Activated T-cell treated with anti-CD3 and anti-CD28 coated beads, Interleukin-2, amount 50 U/mL, for 4 hours (primary cell): ENCODE data around the gene JAML. TPM values are rescaled to one million over a fixed set of nuclear protein-coding genes. Genes with fewer than 3 reads are reported as not detected.

ENCODE experiments used
- ATAC-seq, 2 donors: fragments of 200-7000 bp; cut with Tn5 transposase; one replicate each; pipeline ENCODE4 v1.10.0; 2021
- DNase-seq: peaks from one replicate; pipeline ENCODE4 v3.0.0-alpha.2; 2020
- H3K27me3 Mint-ChIP-seq: one replicate; pipeline ENCODE4 v1.8.0; 2021; ENCODE audit warnings: low read depth, mixed read lengths
- H3K36me3 Mint-ChIP-seq: one replicate; pipeline ENCODE4 v1.8.0; 2022; ENCODE audit warnings: mixed read lengths; ENCODE audit not compliant: insufficient read depth
- H3K4me1 Mint-ChIP-seq: one replicate; pipeline ENCODE4 v1.8.0; 2021; ENCODE audit warnings: low read depth, mixed read lengths
- H3K4me3 Mint-ChIP-seq: one replicate; pipeline ENCODE4 v1.8.0; 2021; ENCODE audit warnings: mild to moderate bottlenecking, moderate library complexity, mixed read lengths
- H3K9me3 Mint-ChIP-seq: one replicate; pipeline ENCODE4 v1.8.0; 2021; ENCODE audit warnings: mixed read lengths
- total RNA-seq, 3 donors: library from RNA; stranded (reverse); gene quantifications; one replicate each; pipeline ENCODE4 v1.2.1, GENCODE V29; 2021

The JAML gene
- total RNA-seq, 3 donors from 2014 or later: 135 to 153 (median 137) TPM

DNA sequence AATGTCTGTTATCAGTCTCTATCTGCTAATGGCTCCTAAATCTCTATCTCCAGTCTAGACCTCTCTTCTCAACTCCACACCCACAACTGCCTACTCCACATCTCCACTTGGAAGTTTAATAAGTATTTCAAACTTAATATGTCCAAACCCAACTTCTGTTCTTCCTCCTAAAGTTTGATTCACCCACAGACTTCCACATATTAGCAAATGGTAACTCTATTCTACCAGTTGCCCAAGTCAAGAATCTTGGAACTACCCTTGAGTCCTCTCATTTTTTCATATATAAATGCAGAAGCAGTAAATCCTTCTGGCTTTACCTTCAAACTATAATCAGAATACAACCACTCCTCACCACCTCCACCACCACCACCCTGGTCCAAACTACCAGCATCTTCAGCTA, 6.7 kb upstream of the JAML start:
- H3K4me3 Mint-ChIP-seq: no peak overlapping the region
- ATAC-seq (no peak), DNase-seq (no peak)
- peaks cover 35% of the 10 kb centered on the region for H3K4me1 Mint-ChIP-seq
- H3K36me3 Mint-ChIP-seq: peaks cover 54% of the 10 kb centered on the region
- no peaks in the 10 kb centered on the region for H3K27me3 Mint-ChIP-seq
- H3K9me3 Mint-ChIP-seq: no peaks in the 10 kb centered on the region

DNA sequence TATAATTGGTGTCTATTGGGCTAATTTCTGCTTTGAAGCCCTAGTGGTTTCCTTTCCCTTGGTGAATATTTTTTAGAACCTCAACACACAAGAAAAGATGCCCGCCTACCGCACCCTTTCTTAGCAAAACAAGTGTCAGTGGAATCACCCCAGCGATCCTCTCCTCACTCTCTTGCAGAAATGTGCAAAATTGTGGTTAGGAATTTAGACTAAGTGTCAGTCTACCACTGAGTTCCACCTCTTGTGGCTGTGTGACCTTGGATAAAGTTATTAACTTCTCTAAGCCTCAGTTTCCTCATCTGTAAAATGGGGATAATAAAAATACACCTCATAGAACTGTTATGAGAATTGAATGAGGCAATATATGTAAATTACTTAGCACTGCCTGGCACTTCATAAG, 5.3 kb upstream of the JAML start:
- Mint-ChIP-seq H3K4me1 (peaks cover 33% of the 10 kb centered on the region), H3K9me3 (no peaks in the 10 kb centered on the region), H3K4me3 (no peak overlapping the region), H3K27me3 (no peaks in the 10 kb centered on the region), H3K36me3 (peaks cover 53% of the 10 kb centered on the region)
- DNase-seq (peak; percentile 39), ATAC-seq (no peak)

DNA sequence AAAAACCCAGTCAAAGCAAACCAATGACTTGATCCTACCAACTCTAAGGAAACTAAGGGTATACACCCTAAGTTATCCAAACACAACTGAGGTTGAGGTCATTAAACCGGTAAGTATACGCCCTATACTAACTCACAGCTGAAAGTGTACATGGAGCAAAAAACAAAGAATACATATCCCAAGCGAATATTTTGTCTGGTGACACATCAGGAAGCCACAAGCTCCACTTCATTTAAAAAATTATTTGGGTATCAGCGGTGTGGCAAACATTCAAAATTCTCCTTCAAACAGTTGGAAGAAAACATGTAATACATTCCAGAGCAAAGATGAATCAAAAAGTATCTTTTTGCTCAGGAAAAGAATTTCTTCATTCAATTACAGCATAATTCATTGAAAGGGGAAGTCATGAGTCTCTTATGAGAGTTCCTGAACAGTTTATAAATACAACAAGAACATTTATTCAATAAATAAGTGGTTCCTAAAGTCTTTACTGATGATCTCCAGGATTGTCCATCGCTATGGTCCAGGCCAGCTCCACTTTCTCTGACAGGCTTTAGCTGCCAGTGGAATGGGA, 4.5 kb upstream of the JAML start:
- peaks cover 35% of the 10 kb centered on the region for H3K4me1 Mint-ChIP-seq
- H3K4me3 Mint-ChIP-seq: peak overlapping the region; percentile 33
- no peaks in the 10 kb centered on the region for H3K9me3 Mint-ChIP-seq
- ATAC-seq: no peak
- H3K36me3 Mint-ChIP-seq: peaks cover 51% of the 10 kb centered on the region
- no peaks in the 10 kb centered on the region for H3K27me3 Mint-ChIP-seq
- DNase-seq: no peak

DNA sequence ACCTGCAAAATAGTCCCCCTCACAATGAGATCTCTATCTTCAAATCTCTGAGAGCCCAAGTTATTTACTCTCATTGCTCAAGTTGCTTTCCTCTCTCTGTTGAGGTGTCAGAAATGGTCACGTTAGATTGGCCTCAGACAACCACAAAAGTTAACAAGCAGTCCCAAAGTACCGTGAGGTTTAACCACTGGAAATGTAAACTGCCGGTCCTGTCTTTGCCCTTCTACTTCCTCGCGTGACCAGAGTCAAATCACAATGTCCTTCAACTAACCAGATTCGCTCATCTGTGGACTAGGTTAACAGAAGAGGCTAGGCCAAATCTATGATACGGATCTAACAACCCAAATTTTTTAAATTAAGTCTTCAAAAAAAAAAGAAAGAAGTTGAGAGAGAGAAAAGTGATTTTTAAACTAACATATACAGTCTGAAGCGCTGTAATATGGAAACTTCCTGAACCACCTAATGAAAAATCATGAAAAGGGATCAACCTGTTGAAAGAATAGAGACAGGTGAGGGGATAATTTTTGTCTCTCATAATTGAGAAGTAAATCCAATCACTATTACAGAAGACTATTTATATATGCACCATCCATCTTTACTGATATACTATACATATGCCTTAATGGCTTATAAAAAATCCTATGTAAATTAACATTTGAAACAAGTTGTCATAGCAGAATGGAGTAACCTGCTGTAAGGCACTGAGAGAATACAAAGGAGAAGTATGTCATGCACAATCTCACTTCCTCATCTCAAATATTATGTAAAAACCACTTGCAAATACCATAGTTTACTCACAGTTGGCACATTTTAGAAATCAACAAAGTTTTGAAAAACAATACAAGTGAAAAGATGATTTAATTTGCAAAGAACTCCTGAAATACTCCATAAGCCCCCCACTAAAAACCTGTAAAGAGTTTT, 3.3 kb upstream of the JAML start:
- Mint-ChIP-seq H3K4me1 (peaks cover 31% of the 10 kb centered on the region), H3K27me3 (no peaks in the 10 kb centered on the region), H3K4me3 (peak overlapping the region; percentile 1), H3K9me3 (no peaks in the 10 kb centered on the region), H3K36me3 (peaks cover 41% of the 10 kb centered on the region)
- DNase-seq (no peak), ATAC-seq (no peak)

DNA sequence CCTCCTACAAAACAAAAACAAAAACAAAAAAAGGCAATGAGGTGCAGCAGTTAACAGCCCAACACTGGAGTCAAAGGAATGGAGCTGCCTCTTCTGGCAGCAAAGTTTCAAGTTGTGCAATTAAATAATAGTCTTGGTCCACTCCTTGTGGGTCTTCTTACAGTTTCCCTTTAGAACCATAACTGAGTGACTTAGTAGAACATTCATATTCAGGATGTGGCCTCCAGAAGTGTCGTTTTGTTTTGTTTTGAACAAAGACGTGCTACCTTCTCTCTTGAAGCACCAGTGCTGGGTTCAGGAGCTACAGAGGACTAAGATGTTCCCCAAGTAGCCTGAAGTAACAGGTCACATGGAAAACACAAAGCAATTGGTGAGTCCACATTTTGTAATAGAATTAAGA, 2.0 kb upstream of the JAML start:
- Mint-ChIP-seq H3K27me3 (no peaks in the 10 kb centered on the region), H3K4me3 (peak overlapping the region; percentile 47), H3K36me3 (peaks cover 38% of the 10 kb centered on the region), H3K9me3 (no peaks in the 10 kb centered on the region), H3K4me1 (peaks cover 35% of the 10 kb centered on the region)
- no peak for DNase-seq
- no peak for ATAC-seq

DNA sequence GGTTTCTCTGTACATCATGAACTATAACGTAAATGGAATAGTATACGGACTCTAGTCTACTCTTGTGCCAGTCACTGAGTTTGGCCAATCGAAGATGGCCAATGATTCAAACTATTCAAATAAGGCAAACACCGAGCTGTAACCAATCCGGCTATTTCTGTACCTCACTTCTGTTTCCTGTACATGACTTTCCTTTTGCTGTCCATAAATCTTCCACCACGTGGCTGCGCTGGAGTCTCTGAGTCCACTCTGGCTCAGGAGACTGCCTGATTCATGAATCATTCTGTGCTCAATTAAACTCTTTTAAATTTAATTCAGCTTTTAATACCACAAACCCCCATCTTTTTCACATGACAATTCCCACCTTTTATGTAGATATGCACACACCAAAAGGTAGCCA, 1.5 kb upstream of the JAML start:
- ATAC-seq (no peak), DNase-seq (no peak)
- peak overlapping the region; percentile 47 for H3K4me3 Mint-ChIP-seq
- H3K36me3 Mint-ChIP-seq: peaks cover 38% of the 10 kb centered on the region
- H3K9me3 Mint-ChIP-seq: no peaks in the 10 kb centered on the region
- H3K4me1 Mint-ChIP-seq: peaks cover 40% of the 10 kb centered on the region
- H3K27me3 Mint-ChIP-seq: no peaks in the 10 kb centered on the region

DNA sequence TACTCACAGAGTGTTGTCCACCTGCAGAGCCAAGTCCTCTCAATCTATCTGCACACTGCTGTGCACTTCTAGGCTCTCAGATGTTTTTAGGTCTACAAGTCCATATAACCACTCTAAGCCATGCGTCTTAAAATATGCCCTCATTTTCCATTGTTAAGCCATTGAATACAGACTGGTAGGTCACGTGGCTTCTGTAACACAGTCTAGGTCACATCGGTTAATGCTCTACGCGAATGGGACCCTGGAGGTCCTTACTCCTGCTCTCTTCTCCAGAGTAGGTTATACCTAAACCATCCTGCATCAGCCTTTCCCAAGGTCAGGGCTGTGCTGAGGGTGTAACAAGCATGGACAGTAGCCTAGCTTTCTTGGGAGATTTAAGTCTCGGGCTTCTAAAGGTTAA, 819 bp downstream of the JAML start:
- DNase-seq (no peak), ATAC-seq (peak; percentile 9 to 14)
- Mint-ChIP-seq H3K4me1 (peaks cover 63% of the 10 kb centered on the region), H3K27me3 (no peaks in the 10 kb centered on the region), H3K36me3 (peaks cover 44% of the 10 kb centered on the region), H3K4me3 (peak overlapping the region; percentile 82), H3K9me3 (no peaks in the 10 kb centered on the region)

DNA sequence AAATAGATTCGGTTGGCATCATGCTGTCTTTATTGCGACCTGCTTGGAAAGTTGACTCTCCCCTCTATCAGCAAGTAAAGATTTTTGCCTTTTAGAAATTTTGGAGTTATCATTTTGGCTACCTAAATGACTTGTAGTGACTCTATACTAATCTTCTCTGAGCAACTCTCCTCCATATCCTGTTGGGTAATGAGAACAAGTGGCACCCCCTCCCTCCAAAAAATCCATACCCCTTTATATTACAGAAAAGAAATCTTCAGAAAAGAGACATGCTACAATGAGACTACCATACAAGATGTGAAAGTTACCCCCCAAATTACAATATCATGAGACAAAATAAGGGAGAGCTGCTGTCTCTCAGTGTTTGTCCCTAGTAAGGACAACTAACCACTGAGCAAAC, 1.2 kb downstream of the JAML start:
- Mint-ChIP-seq H3K4me3 (peak overlapping the region; percentile 82), H3K27me3 (no peaks in the 10 kb centered on the region), H3K9me3 (no peaks in the 10 kb centered on the region), H3K4me1 (peaks cover 67% of the 10 kb centered on the region), H3K36me3 (peaks cover 46% of the 10 kb centered on the region)
- ATAC-seq (peak; percentile 17 to 20), DNase-seq (no peak)

DNA sequence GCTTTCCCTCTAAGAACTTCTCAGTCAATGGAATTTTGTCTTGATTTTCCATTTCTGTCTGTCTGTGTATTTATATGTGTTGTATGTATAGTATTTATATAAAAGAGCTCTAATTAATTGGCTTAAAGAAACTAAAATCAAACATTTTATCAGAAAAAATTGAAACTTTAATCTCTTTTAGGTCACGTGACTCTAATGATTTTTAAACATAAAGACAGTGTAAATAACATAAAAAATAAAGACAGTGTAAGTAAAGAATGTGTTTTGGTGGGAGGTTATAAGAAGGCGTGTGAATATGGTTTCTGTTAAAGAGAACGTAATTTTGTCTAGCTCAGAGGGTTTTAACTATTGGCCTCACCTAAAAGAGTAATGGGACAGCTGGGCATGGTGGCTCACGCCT, 2.4 kb downstream of the JAML start:
- H3K4me1 Mint-ChIP-seq: peaks cover 79% of the 10 kb centered on the region

DNA sequence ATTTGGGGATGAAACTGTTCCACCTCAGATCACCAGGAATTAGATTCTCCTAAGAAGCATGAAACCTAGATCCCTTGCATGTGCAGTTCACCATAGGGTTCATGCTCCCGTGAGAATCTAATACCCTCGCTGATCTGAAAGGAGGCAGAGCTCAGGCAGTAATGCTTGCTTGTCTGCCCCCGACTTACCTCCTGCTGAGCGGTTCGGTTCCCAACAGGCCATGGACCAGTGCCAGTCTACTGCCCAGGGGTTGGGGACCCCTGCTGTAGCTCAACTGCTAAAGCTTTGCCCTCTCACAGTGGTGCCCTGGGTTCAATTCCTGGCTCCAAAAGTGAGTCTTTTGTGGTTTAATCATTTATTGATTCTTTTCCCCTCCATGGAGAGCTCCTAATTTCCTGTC, 3.4 kb downstream of the JAML start:
- peaks cover 28% of the 10 kb centered on the region for H3K36me3 Mint-ChIP-seq
- ATAC-seq: no peak
- peaks cover 88% of the 10 kb centered on the region for H3K4me1 Mint-ChIP-seq

More for the DNA sequence above, 2.4 kb downstream of the JAML start:
- peak overlapping the region; percentile 82 for H3K4me3 Mint-ChIP-seq
- peaks cover 34% of the 10 kb centered on the region for H3K36me3 Mint-ChIP-seq
- ATAC-seq: no peak
- DNase-seq: no peak
- no peaks in the 10 kb centered on the region for H3K27me3 Mint-ChIP-seq
- no peaks in the 10 kb centered on the region for H3K9me3 Mint-ChIP-seq

DNA sequence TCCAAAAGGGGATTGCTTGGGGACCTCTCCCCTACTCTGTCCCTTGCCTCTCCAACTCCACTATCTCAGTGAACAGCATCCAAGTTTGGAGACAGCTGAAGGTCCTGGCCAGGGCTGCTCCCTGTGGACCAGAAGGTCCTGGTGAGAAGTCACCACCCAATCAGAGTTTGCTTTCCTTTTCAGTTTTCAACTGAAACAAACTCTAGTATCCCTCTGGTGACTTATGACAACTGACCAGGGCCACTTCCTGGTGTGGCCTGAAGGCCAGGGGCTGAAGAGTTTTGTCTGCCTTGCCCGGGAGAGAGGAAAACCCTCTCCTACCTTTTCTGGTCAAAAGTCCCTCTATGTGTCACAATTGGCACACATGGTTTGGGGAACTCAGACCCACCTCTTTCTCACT, 5.1 kb downstream of the JAML start:
- peak overlapping the region; percentile 70 for H3K4me3 Mint-ChIP-seq
- peaks cover 92% of the 10 kb centered on the region for H3K4me1 Mint-ChIP-seq
- H3K27me3 Mint-ChIP-seq: no peaks in the 10 kb centered on the region
- no peak for DNase-seq
- peaks cover 18% of the 10 kb centered on the region for H3K36me3 Mint-ChIP-seq
- H3K9me3 Mint-ChIP-seq: no peaks in the 10 kb centered on the region
- no peak for ATAC-seq

More for the DNA sequence above, 3.4 kb downstream of the JAML start:
- DNase-seq: no peak
- no peaks in the 10 kb centered on the region for H3K9me3 Mint-ChIP-seq
- no peaks in the 10 kb centered on the region for H3K27me3 Mint-ChIP-seq
- H3K4me3 Mint-ChIP-seq: peak overlapping the region; percentile 23

DNA sequence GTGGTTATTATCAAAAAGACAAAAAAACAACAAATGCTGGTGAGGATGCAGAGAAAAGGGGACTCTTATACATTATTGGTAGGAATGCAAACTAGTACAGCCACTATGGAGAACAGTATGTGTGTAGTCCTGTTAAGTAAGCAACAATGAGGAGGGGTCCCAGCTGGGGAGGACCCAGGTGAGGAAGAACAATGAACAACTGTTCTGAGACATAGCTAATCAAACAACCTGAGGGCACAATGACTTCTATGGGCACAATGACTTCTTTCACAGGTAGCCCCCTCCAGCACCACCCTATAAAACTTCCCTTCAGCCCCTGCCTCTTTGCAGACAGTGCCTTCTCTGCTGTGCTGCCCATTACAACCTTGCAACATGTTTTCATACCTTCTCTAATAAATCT, 5.6 kb downstream of the JAML start:
- ATAC-seq (no peak), DNase-seq (no peak)
- H3K4me3 Mint-ChIP-seq: peak overlapping the region; percentile 70
- no peaks in the 10 kb centered on the region for H3K27me3 Mint-ChIP-seq
- no peaks in the 10 kb centered on the region for H3K9me3 Mint-ChIP-seq
- peaks cover 94% of the 10 kb centered on the region for H3K4me1 Mint-ChIP-seq
- peaks cover 18% of the 10 kb centered on the region for H3K36me3 Mint-ChIP-seq

DNA sequence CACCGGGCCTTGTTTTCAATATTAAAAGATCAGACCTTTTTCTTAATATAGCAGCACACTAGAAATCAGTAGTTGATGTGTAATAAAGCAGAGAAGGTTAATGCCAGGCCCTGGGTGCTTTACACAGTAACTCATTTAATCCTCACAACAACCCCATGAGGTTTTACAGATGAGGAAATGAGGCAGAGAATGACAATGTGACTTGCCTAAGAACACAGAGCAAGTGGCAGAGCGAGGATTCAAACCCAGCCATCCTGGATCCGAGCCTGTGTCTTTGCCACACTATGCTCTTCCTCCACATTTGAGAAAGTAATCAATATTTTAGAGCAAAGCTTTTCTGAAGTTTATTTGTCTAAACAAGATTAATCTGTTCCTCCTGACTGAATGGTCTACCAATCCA, 7.2 kb downstream of the JAML start:
- ATAC-seq (peak; percentile 69 to 71), DNase-seq (no peak)
- Mint-ChIP-seq H3K4me1 (peaks cover 96% of the 10 kb centered on the region), H3K36me3 (peaks cover 30% of the 10 kb centered on the region), H3K4me3 (peak overlapping the region; percentile 81), H3K27me3 (no peaks in the 10 kb centered on the region), H3K9me3 (no peaks in the 10 kb centered on the region)

DNA sequence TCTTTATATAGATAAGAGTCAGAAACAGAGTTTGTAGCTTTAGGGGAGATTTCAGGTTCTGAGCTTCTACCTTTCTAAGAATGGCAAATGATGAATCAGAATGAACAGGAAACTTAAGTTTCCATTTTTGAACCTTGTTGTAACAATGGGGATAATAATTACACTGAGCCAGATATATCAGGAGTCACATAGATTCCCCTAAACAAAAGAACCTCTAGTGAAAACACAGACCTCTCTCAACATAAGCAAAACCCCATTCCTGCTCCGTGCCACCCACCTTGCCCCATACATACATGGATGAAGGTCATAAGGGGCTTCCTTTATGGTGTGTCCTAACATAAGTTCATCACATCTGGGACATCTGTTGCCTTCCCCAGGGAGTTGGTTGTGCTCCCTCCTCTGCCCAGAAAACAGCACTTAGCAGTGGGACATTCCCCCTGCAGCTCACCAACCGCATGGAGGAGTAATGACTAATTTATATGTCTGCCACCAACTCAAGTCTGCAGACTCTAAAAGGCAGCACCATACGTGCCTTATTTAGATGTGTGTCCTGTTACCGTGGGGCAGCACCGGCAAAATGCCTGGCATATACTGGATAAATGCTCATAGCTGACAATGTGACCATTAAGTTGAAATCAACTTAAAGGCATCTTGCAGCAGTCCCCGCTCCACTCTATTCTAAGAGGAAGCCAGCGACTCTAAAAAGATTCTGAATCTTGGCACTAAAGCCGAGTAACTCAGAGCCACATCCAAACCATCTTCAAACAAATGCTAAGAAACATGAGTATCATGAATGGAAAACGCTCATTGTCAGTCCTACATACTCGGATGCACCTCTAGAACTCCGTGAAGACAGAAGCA, 8.0 kb downstream of the JAML start:
- peaks cover 97% of the 10 kb centered on the region for H3K4me1 Mint-ChIP-seq
- no peaks in the 10 kb centered on the region for H3K9me3 Mint-ChIP-seq
- peak; percentile 81 to 83 for ATAC-seq
- H3K4me3 Mint-ChIP-seq: peak overlapping the region; percentile 81
- peaks cover 35% of the 10 kb centered on the region for H3K36me3 Mint-ChIP-seq
- no peaks in the 10 kb centered on the region for H3K27me3 Mint-ChIP-seq
- DNase-seq: peak; percentile 54
